Measurements from ENCODE around the gene MAP2K1.
"Not testable (repeated sequence)": the region's sequence is repeated elsewhere in the genome, so short reads cannot be mapped to it uniquely, and the experiment has no call there.

MAP2K1 gene

GRCh38 chr15:66424963-66425612, 38.4 kb downstream of the MAP2K1 start:
- no peak for DNase-seq (ENCODE audit: low spot score)

- no peak for DNase-seq (ENCODE audit: low spot score)
Observed at GRCh38 chr15:66425837-66426236, 39.1 kb downstream of the MAP2K1 start.

- DNase-seq (ENCODE audit: low spot score) = no peak
Observed at GRCh38 chr15:66429117-66429516, 42.4 kb downstream of the MAP2K1 start.

- DNase-seq (ENCODE audit: low spot score) = no peak
Observed at GRCh38 chr15:66429546-66429945, 42.8 kb downstream of the MAP2K1 start.

- no peak for DNase-seq (ENCODE audit: low spot score)
Observed at GRCh38 chr15:66430627-66431255, 44.0 kb downstream of the MAP2K1 start.

DNA sequence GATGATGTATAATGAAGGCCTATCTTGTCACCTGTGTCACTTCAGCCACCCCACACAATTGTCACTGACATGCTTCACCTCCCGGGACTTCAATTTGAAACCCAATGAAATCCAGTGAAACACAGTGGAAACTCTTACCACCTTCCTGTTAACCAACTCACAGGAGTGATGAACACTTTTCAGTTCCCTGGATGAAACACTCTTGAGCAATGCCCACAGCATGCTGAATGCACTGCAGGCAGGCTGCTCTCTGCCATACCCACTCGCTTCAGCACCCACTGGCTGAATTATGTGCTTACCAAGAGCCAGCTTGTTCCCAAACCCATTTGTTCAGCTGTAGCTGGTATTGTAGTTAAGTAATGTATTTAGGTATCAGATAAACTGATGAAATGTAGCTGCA, 47.0 kb downstream of the MAP2K1 start:
- peak; percentile 12 for DNase-seq (ENCODE audit: low spot score)

- DNase-seq (ENCODE audit: low spot score) = no peak
Observed at GRCh38 chr15:66440501-66440900, 53.8 kb downstream of the MAP2K1 start.

- DNase-seq (ENCODE audit: low spot score) = no peak
Observed at GRCh38 chr15:66452420-66452819, 65.7 kb downstream of the MAP2K1 start.

- DNase-seq (ENCODE audit: low spot score) = no peak
Observed at GRCh38 chr15:66452971-66453580, 66.4 kb downstream of the MAP2K1 start.

- DNase-seq (ENCODE audit: low spot score) = no peak
Observed at GRCh38 chr15:66454143-66454542, 67.4 kb downstream of the MAP2K1 start.

- no peak for DNase-seq (ENCODE audit: low spot score)
Observed at GRCh38 chr15:66456211-66456610, 69.5 kb downstream of the MAP2K1 start.

GRCh38 chr15:66459818-66460615, 73.3 kb downstream of the MAP2K1 start:
- peak; percentile 57 for DNase-seq (ENCODE audit: low spot score)

DNA sequence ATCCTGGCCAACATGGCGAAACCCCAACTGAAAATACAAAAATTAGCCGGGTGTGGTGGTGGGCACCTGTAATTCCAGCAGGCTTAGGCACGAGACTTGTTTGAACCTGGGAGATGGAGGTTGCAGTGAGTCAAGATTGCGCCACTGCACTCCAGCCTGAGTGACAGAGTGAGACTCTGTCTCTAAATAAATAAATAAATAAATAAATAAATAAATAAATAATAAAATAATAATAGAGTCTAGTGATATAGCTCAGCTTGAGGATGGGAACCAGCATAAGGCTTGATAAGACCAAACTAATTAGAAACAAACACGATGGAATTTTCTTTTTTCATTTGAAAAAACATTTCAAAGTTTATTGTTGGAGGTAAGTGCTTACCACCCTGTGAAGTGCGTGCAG, 74.6 kb downstream of the MAP2K1 start:
- not testable (repeated sequence) for DNase-seq (ENCODE audit: low spot score)

DNA sequence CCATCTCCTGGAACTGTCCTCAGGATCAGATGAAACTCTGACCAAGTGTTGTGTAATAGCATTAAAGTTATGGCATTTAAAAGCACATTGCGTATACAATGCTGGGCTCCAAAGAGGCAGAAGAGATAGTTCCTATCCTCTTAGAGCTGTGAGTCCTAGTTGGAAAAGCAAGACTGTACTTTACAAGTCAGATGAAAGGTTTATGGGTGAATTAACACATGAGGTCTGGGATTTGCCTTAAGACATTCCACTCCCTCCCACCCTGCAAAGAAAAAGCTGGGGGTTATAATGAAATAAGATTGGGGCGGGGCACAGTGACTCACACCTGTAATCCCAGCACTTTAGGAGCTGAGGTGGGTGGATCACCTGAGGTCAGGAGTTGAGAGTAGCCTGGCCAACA, 75.2 kb downstream of the MAP2K1 start:
- DNase-seq (ENCODE audit: low spot score) = no peak

GRCh38 chr15:66462627-66463026, 75.9 kb downstream of the MAP2K1 start:
- no peak for DNase-seq (ENCODE audit: low spot score)

DNA sequence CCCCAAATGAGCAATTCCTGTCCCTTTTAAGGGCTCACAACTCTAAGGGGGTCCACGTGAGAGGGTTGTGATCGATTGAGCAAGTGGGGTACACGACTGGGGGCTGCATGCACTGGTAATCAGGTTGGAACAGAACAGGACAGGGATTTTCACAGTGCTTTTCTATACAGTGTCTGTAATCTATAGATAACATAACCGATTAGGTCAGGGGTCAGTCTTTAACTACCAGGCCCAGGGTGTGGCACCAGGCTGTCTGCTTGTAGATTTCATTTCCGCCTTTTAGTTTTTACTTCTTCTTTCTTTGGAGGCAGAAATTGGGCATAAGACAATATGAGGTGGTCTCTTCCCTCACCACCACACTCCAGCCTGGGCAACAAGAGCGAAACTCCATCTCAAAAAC, 78.6 kb downstream of the MAP2K1 start:
- DNase-seq (ENCODE audit: low spot score) = not testable (repeated sequence)

- DNase-seq (ENCODE audit: low spot score) = not testable (repeated sequence)
Observed at GRCh38 chr15:66467162-66468040, 80.7 kb downstream of the MAP2K1 start.

DNA sequence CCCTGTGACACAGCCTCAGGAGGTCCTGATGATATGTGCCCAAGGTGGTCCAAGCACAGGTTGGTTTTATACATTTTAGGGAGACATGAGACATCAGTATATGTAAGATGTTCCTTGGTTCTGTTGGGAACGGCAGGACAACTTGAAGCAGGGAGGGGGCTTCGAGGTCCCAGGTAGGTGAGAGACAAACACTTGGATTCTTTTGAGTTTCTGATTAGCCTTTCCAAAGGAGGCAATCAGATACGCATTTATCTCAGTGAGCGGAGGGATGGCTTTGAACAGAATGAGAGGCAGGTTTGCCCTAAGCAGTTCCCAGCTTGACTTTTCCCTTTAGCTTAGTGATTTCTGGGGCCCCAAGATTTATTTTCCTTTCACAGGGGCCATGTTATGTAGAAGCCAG, 84.1 kb downstream of the MAP2K1 start:
- DNase-seq (ENCODE audit: low spot score) = not testable (repeated sequence)

DNA sequence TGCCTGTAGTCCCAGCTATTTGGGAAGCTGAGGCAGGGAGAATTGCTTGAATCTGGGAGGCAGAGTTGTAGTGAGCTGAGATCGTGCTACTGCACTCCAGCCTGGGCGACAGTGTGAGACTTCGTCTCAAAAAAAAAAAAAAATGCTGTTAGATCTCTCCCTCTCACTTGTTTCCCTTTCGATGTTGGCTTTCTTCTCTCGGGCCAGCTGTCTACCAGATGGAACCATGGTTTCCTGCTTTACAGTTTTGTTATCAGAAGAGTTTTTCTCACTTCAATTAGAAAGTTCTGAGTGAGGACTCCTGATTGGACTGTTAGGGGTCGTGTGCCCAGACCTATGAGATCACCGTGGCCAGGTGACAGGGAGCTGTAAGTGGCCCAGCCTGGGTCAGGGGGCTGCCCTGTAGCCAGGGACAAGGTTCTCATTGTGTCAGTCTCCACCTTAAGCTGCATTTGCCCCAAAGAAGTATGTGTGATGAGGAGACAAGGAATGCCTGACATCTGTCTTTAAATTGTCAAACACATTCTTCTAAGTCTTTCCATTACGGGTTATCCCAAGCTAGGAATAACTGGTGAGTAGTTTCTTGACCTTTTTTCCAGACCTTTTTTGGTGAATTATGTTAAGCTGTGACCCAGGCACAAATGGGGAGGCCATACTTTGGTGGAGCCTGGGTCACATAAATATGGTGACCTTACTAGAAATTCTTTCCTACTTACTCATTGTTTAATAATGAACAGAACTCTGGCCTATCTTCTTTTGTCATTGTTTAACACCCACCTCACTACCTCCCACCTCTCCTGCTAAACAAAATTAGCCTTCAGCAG, 85.7 kb downstream of the MAP2K1 start:
- DNase-seq (ENCODE audit: low spot score) = peak; percentile 35

GRCh38 chr15:66474135-66474534, 87.4 kb downstream of the MAP2K1 start:
- no peak for DNase-seq (ENCODE audit: low spot score)

GRCh38 chr15:66474963-66475362, 88.3 kb downstream of the MAP2K1 start:
- DNase-seq (ENCODE audit: low spot score) = no peak

All from AG08396 (cell line).